T-helper 1 cell treated with Interleukin-12 subunit alpha and Interleukin-12 subunit beta and Interleukin-4 antibody, amounts not matched to agents 30 μg/mL and 1 μg/mL, for 36 hours (primary cell): ENCODE data around the gene MMEL1.
"Not testable (repeated sequence)": the region's sequence is repeated elsewhere in the genome, so short reads cannot be mapped to it uniquely, and the experiment has no call there.

ENCODE experiments used
- H3K27ac Mint-ChIP-seq: one replicate; pipeline ENCODE4 v1.8.0; 2021; ENCODE audit warnings: mild to moderate bottlenecking, mixed read lengths
- H3K27me3 Mint-ChIP-seq: one replicate; pipeline ENCODE4 v1.8.0; 2021; ENCODE audit warnings: low read depth, mixed read lengths
- H3K36me3 Mint-ChIP-seq: one replicate; pipeline ENCODE4 v1.8.0; 2021; ENCODE audit warnings: low read depth, mixed read lengths
- H3K4me1 Mint-ChIP-seq: one replicate; pipeline ENCODE4 v1.8.0; 2021; ENCODE audit warnings: low read depth, mixed read lengths
- H3K4me3 Mint-ChIP-seq: one replicate; pipeline ENCODE4 v1.8.0; 2021; ENCODE audit warnings: mild to moderate bottlenecking, moderate library complexity, mixed read lengths
- H3K9me3 Mint-ChIP-seq: one replicate; pipeline ENCODE4 v1.8.0; 2021; ENCODE audit warnings: mixed read lengths

The MMEL1 gene

DNA sequence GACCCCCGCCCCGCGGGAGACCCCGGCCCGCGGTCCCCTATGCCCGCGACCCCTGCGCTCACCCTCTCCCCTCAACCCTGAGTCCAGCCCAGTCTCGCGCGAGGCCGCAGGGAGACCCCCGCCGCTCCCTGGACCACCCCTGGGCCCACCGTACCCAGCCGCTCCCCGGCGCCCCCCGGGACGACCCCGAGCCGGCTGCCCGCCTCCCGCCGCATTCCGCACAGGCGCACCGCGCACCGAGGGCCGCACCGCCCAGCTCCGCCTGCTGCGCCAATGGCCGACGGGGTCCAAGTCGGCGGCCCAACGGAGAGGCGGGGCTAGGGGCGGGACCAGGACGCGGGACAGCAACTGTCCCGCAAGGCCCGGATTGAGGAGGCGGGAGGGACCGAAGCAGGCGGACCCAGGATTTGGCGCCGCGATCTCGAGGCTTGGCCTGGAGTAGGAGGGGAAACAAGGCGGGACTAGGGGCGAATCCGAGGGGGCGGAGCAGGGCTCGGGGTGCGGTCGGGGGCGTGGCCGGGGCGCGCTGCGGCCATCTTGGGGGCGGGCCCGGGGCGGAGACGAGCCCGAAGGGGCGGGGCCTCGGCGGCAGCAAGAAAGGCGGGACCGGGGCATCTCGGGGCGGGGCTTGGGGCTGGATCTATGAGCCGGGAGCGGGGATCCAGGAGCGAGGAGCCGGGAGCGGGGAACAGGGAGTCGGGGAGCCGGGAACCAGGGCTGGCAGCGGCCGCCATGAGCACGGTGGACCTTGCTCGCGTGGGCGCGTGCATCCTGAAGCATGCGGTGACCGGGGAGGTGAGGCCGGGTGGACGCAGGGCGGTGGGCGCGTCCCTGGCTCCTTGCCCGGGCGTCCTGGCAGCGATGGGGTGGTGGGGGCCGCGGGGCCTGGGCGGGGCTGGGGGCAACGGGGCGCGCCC lies 46.4 kb downstream of the MMEL1 start, which contains the start of gene PRXL2B:
Gene PRXL2B (plus strand): TSS at position 624 of the 917 bp plus-strand sequence. CDS start 109 bp downstream, at position 733.
- H3K4me3 Mint-ChIP-seq, result peak within 1 kb of the TSS; percentile 87
- no peaks in the 10 kb centered on the region for H3K9me3 Mint-ChIP-seq
- peak within 1 kb of the TSS; percentile 95 for H3K27ac Mint-ChIP-seq
- peaks cover 10% of the 10 kb centered on the region for H3K36me3 Mint-ChIP-seq
- peaks cover 28% of the 10 kb centered on the region for H3K4me1 Mint-ChIP-seq
- no peaks in the 10 kb centered on the region for H3K27me3 Mint-ChIP-seq

DNA sequence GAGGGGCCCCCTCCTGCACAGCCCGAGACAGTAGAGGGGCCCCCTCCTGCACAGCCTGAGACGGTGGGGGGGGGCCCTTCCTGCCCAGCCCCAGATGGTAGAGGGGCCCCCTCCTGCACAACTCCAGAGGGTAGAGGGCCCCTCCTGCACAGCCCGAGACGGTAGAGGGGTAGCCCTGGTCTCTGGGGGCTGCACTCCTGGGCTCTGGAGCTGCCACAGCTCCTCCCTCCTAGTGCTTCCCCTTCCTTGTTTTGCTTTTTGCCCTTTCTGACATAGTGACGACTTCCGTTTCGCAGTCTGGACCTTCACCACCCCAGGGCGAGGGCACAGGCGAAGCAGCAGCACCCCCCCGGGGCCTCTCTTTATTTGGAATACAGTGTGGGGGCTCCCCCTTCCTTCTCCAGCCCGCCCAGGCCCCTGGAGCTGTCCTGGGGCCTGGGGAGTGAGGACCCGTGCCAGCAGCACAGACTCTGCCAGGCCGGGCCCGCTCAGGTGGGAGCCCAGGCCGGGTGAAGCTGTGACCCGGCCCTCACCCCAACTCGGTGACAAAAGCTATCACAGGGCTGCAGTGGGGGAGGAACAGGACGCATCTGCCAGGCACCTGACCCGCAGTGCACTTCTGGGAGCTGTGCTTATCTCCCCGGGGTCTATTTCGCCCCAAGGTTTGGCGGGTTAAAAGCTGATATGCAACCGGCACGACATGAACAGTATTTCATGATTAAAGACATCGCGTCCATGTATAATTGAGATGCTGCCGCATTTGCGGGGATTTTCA lies 47.3 kb downstream of the MMEL1 start:
- Mint-ChIP-seq H3K36me3 (peaks cover 11% of the 10 kb centered on the region), H3K27ac (peak overlapping the region; percentile 95), H3K27me3 (no peaks in the 10 kb centered on the region), H3K9me3 (no peaks in the 10 kb centered on the region), H3K4me3 (peak overlapping the region; percentile 87), H3K4me1 (peaks cover 31% of the 10 kb centered on the region)

DNA sequence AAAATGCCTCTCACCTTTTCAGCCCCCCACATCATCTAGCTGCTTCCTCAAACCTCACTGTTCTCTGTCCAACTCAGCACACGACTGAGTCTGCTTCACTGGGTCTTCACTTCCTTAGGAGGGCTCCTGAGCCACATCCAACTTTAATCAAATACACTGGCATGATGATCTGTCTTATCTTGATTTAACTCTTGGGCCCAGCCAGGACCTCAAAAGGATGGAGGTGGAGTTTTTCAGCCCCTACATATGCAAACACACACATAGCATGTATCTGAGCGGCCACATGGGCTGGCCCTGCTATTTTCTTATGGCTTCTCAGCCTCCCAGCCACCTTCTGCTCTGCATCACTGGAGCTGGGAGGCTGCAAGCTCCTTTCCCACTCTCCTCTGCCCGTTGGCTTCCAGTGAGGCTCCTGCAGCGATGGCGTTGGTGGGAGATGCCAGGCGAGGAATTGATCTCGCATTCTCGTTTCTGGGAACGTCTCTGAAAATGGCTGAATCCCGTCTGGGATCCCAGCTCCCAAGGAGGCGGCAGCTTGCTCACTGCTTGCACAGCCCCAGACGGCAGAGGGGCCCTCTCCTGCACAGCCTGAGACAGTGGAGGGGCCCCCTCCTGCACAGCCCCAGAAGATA lies 48.0 kb downstream of the MMEL1 start:
- Mint-ChIP-seq H3K27ac (peak overlapping the region; percentile 95), H3K9me3 (no peaks in the 10 kb centered on the region), H3K36me3 (peaks cover 11% of the 10 kb centered on the region), H3K27me3 (no peaks in the 10 kb centered on the region), H3K4me3 (peak overlapping the region; percentile 87), H3K4me1 (peaks cover 34% of the 10 kb centered on the region)

DNA sequence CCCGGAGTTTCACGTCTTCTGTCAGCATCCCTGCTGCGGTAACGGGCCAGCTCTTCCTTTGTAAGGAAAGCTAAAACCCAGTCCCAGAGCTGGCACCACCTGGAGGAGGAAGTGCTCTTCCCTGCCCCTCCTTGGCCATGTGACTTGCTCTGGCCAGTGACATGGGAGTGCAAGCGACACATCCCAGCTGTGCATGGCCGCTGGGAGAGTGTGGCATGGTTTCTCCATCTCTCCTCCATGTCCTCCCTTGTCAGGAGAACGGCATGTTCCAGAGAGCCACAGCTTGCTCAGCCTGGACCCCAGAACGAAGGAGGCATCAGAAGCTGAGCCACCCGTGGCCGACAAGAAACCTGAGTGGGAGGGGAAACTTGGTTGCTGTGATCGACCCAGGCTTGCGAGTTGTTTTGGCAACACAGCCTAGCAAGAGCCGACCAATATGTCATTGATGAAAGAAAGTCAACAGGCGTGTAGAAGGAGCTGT lies 48.9 kb downstream of the MMEL1 start:
- Mint-ChIP-seq H3K9me3 (no peaks in the 10 kb centered on the region), H3K4me1 (peaks cover 41% of the 10 kb centered on the region), H3K27ac (peak overlapping the region; percentile 95), H3K4me3 (peak overlapping the region; percentile 87), H3K36me3 (peaks cover 9% of the 10 kb centered on the region), H3K27me3 (no peaks in the 10 kb centered on the region)

DNA sequence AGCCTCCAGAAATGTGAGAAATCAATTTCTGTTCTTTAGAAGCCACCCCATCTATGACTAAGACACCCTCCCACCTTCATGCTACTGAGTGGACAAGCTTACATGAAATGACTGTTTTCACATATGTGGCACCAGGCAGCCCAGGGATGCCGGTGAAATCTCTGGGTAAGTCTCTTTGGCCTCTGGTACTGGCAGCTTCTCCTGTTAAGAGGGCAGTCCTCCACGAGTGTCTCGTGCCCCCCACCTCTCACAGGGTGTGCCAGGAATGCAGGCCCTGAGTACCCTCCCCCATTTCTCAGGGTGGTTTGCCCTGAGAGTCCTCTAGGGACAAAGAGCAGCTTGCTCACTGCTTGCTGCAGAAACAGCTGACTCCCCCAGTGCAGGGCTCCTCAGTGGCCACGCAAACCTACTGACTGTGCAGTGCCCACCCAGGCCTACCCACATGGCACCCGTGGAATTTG lies 49.5 kb downstream of the MMEL1 start:
- H3K36me3 Mint-ChIP-seq, result peaks cover 11% of the 10 kb centered on the region
- no peaks in the 10 kb centered on the region for H3K9me3 Mint-ChIP-seq
- no peaks in the 10 kb centered on the region for H3K27me3 Mint-ChIP-seq
- H3K4me1 Mint-ChIP-seq, result peaks cover 46% of the 10 kb centered on the region
- no peak overlapping the region for H3K4me3 Mint-ChIP-seq
- peak overlapping the region; percentile 95 for H3K27ac Mint-ChIP-seq

DNA sequence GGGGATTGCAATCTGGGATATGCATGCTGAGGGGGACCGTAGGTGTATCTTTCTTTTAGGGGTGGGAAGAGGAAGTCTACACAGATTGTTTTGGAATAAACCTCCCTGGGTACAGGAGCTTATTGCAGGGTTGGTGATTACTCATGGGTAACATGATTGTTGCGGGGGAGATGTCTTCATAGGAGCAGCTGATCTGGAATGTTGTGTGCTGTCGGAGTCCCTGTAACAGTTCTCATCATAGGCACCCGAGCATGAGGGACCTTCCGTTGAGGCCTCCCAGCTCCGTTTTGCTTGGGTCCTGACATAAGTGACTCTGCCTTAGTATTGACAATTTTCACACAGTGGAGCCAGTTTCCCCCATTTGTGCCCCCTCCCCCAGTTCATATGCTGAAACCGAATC lies 50.4 kb downstream of the MMEL1 start:
- H3K27ac Mint-ChIP-seq, result peak overlapping the region; percentile 49
- no peaks in the 10 kb centered on the region for H3K27me3 Mint-ChIP-seq
- H3K4me1 Mint-ChIP-seq, result peaks cover 49% of the 10 kb centered on the region
- H3K36me3 Mint-ChIP-seq, result peaks cover 11% of the 10 kb centered on the region
- H3K4me3 Mint-ChIP-seq, result no peak overlapping the region
- H3K9me3 Mint-ChIP-seq, result no peaks in the 10 kb centered on the region

DNA sequence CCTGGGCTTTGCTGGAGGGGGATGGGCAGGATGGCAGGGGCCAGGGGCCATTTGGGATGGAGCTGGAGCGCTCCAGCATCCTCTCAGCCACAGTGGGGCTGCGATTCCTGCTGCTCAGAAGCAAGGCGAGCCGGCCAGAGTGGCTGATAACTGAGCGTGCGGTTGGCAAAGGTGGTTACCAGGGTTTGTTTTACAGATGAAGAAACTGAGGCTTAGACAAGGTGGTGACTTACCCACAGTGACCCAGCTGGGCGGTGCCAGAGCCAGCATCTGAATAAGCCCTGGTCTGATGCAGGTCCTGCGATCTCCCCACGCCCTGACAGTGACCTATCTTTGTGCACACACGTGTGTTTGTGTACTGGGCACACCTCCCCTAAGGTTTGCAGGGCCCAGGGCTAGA lies 52.1 kb downstream of the MMEL1 start:
- no peaks in the 10 kb centered on the region for H3K27me3 Mint-ChIP-seq
- peaks cover 59% of the 10 kb centered on the region for H3K4me1 Mint-ChIP-seq
- H3K9me3 Mint-ChIP-seq, result no peaks in the 10 kb centered on the region
- H3K36me3 Mint-ChIP-seq, result peaks cover 11% of the 10 kb centered on the region
- peak overlapping the region; percentile 52 for H3K27ac Mint-ChIP-seq
- no peak overlapping the region for H3K4me3 Mint-ChIP-seq

DNA sequence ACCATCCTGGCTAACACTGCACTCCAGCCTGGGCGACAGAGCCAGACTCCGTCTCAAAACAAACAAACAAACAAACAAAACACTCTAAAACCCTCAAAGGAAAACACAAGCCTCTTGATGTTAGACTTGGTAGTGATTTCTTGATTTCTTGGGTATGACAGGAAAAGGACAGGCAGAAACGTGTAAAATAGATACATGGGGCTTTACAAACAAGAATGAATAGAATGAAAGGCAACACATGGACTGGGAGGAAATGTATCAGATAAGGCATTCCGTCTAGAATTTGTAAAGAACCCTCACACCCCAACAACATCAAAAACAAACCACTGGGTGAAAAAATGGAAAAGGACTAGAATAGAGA lies 54.1 kb downstream of the MMEL1 start:
- H3K27me3 Mint-ChIP-seq, result no peaks in the 10 kb centered on the region
- peaks cover 53% of the 10 kb centered on the region for H3K4me1 Mint-ChIP-seq
- H3K36me3 Mint-ChIP-seq, result peaks cover 17% of the 10 kb centered on the region
- H3K27ac Mint-ChIP-seq, result peak overlapping the region; percentile 98
- peak overlapping the region; percentile 60 for H3K4me3 Mint-ChIP-seq
- H3K9me3 Mint-ChIP-seq, result peaks cover 6% of the 10 kb centered on the region

DNA sequence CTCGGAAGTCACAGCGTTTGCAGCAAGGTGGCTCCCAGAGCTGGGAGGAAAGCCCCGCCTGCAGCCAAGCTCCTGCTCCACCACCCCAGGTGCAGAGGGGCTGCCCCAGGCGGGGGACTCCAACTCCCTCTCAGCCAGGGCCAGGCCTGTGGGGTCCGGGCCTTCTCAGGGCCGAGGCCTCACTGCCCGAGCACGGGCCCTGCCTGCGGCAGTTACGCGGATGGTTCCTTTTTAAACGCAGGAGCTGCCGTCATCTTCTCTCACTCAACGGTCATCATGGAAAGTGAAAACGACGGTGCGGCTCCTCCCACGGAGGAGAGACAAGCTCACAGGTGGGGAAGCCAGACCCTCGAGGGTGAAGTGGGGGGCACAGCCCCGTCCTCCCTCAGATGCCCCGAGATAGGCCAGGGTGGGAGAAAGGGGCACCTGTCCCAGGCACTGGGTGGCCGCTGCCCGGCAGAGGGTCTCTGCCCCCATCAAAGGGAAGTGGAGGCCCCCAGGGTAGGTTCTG lies 55.2 kb downstream of the MMEL1 start:
- H3K36me3 Mint-ChIP-seq, result peaks cover 26% of the 10 kb centered on the region
- peaks cover 17% of the 10 kb centered on the region for H3K9me3 Mint-ChIP-seq
- H3K27me3 Mint-ChIP-seq, result not testable (repeated sequence)

DNA sequence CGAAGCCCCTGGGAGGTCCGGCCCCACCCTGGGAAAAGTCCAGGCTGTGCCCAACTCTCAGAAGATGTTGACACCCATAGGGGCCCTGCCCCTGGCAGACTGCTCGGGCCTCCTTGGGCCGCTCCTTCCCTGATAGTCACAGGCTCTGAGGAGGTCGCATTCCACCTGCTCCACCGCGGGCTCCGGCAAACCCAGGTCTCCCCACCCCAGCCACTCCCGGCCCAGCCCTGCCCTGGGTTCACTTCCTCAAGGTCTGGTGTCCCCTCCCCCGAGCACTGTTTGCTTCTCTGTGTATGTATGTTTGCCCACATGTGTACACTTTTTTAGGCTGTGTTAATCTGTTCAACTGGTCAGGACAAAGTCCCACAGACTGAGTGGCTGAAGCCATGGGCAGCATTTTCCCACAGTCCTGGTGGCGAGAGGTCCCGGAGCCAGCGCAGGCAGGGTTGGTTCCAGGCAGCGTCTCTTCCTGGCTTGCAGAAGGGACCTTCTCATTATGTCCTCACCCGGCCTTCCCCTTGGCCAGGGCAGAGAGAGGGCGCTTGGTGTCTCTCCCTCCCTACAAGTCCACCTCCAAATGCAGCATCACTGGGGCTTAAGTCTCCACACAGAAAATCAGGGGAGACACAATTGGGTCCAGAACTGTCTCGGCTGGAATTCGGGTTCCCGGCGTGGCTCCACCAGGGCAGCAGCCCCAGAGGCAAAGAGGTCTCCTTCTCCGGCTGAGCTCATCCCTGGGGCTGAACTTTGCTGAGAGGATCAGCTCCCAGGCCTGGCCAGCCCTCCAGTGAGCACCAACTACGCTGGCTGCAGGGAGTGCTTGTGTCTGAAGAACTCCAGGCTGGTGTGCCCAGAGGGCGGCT lies 56.8 kb downstream of the MMEL1 start:
- H3K27ac Mint-ChIP-seq, result peak overlapping the region; percentile 73

More for the DNA sequence above, 55.2 kb downstream of the MMEL1 start:
- Mint-ChIP-seq H3K27ac (peak overlapping the region; percentile 98), H3K4me1 (peaks cover 49% of the 10 kb centered on the region), H3K4me3 (peak overlapping the region; percentile 70)

DNA sequence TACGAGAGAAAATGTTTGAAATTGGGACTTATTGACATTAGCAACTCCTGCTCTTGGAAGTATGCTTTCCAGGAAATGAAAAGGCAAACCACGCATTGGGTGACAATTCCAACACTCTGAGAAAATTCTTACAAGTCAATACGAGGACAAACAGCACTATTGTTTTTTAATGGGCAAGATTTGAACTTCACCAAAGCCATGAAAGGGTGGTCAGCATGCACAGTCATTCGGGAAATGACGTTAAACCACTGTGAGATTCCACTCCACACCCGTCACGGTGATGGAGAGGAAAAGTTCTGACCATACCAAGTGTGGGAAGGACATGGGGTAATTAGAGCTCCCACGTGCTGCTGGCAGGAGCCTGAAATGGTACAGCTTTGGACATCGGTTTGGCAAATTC lies 58.5 kb downstream of the MMEL1 start:
- no peak overlapping the region for H3K27ac Mint-ChIP-seq
- H3K9me3 Mint-ChIP-seq, result peaks cover 27% of the 10 kb centered on the region
- H3K36me3 Mint-ChIP-seq, result peaks cover 27% of the 10 kb centered on the region
- H3K27me3 Mint-ChIP-seq, result no peaks in the 10 kb centered on the region
- peaks cover 33% of the 10 kb centered on the region for H3K4me1 Mint-ChIP-seq
- H3K4me3 Mint-ChIP-seq, result no peak overlapping the region

More for the DNA sequence above, 56.8 kb downstream of the MMEL1 start:
- H3K27me3 Mint-ChIP-seq, result no peaks in the 10 kb centered on the region
- peaks cover 23% of the 10 kb centered on the region for H3K9me3 Mint-ChIP-seq
- H3K4me1 Mint-ChIP-seq, result peaks cover 42% of the 10 kb centered on the region
- H3K4me3 Mint-ChIP-seq, result no peak overlapping the region
- H3K36me3 Mint-ChIP-seq, result peaks cover 22% of the 10 kb centered on the region

DNA sequence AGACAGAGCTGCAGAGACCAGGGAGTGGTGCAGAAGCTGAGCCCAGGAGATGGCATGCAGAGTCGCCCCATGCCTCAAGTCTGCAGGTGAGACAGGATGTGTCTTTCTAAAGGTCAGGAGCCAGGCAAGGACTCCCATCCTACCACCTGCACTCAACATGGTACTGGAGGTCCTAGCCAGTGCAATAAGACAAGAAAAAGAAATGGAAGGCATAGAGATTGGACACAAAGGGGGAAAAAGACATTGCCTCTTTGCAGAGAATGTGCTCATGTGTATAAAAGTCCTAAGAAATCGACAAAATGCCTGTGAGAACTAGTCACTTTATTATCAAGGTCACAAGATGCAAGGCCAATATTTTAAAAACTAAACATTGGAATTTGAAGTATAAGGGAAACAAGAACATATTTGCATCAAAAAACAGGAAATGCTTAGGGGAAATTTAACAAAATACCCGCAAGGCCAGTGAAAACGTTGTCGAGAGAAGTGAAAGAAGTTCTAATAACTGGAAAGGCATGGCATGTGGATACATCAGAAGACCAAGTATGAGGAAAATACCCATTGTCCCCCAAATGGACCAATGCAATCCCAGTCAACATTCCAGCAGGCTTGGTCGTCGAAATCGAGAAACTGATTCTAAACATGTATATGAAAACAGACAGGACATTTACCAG lies 59.4 kb downstream of the MMEL1 start:
- Mint-ChIP-seq H3K4me3 (no peak overlapping the region), H3K27me3 (no peaks in the 10 kb centered on the region), H3K9me3 (peaks cover 27% of the 10 kb centered on the region), H3K27ac (no peak overlapping the region), H3K4me1 (peaks cover 25% of the 10 kb centered on the region), H3K36me3 (peaks cover 23% of the 10 kb centered on the region)

DNA sequence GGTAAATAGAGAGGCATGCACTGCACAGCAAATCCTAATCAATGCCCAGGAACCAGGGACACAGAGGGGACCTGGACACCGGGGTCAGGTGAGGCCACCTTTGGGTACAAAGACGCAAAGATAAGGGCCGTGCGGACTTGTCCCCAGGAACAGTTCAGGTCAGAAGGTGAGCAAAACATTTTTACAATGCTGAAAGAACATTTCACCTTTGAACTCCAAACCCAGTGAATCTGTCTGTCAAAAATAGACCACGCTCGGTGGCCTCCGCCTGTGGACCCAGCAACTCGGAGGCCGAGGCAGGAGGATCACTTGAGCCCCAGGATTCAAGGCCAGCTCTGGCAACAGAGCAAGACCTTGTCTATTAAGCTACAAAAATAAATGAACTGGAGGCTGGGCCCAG lies 61.5 kb downstream of the MMEL1 start:
- Mint-ChIP-seq H3K4me3 (no peak overlapping the region), H3K9me3 (peaks cover 27% of the 10 kb centered on the region), H3K36me3 (peaks cover 23% of the 10 kb centered on the region), H3K27ac (no peak overlapping the region), H3K27me3 (no peaks in the 10 kb centered on the region), H3K4me1 (peaks cover 17% of the 10 kb centered on the region)
